ENCODE results near the gene ATP6V1B1. TPM values are rescaled to one million over a fixed set of nuclear protein-coding genes. Genes with fewer than 3 reads are reported as not detected.

ATP6V1B1 gene
- total RNA-seq, 4 donors from 2014 or later = not detected

DNA sequence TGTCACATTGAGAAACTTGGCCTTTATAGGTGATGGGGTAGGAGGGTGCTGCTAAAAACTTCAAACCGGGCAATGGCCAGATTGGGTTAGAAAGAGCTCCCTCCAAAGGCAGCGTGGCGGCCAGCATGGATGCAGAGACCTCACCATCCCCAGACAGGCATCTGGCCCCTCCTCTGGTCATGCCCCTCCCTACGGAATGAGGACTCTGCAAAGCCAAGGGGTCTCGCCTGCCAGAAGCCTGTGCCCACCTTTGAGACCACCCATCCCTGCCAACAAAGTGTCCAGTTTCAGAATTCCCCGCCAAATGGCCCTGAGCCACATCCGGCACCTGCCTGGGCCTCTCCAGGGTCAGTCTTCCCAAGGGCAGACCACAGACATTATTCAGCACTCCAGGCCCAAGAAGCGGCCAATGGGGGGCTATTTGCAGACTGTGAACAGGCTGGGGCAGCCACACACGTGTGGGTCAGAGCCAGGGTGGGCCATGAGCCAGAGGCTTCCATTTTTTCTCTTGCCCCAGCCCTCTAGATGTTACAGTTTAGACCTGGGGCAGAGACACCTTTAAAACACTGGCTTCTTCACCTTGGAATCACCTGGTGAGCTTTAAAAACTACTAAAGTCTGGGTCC is 4.2 kb upstream of the ATP6V1B1 start:
- 66 to 69% methylated on average over 6 to 9 of the region's 9 CpGs for WGBS, 2 donors
- Histone ChIP-seq H3K9me3 (no peaks in the 10 kb centered on the region), H3K36me3 (no peaks in the 10 kb centered on the region), H3K4me1 (no peaks in the 10 kb centered on the region), H3K27me3 (no peaks in the 10 kb centered on the region), H3K4me3 (replicated peaks in 1 of 3) (no peak overlapping the region), H3K27ac (no peak overlapping the region)
- TF ChIP-seq POLR2A (IDR thresholded peaks at IDR 0.05) = no peak
- intact Hi-C loops (cut with DNase I) = no loop called here
- no peak for DNase-seq

- DNase-seq = no peak
- 90 to 93% methylated on average over 16 to 21 of the region's 21 CpGs for WGBS, 2 donors
- H3K4me3 ChIP-seq (replicated peaks in 1 of 3) = no peak overlapping the region
- no peaks in the 10 kb centered on the region for H3K36me3 ChIP-seq
- H3K27me3 ChIP-seq = no peaks in the 10 kb centered on the region
- H3K27ac ChIP-seq = no peak overlapping the region
- H3K9me3 ChIP-seq = no peaks in the 10 kb centered on the region
- TF ChIP-seq POLR2A (IDR thresholded peaks at IDR 0.05) (no peak), CTCF (IDR thresholded peaks at IDR 0.05) (no peak)
- intact Hi-C loops (cut with DNase I) = no loop called here
- no peaks in the 10 kb centered on the region for H3K4me1 ChIP-seq
Measured at GRCh38 chr2:70932631-70933230, 3.0 kb upstream of the ATP6V1B1 start.

DNA sequence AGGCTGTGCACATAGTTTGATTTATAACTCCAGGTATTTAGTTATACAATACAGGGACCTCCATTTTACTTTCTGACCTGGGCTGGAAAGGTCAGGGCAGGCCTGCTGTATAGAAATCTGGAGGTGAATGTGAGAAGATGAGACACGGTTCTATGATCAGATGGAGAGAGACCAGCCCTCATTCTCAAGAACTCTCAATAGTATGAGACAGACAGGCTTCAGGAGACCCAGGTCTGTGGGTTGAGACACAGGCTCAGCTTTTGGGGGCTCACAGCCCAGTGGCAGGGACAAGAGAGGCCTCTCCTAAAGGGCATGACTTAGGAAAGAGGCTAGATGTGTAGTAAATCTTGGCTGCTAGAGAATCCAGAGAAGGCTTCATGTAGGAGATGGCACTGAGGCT is 719 bp upstream of the ATP6V1B1 start:
- 89 to 93% methylated on average over 1 of the region's 1 CpG for WGBS, 2 donors
- H3K9me3 ChIP-seq = no peaks in the 10 kb centered on the region
- H3K27ac ChIP-seq = no peak overlapping the region
- DNase-seq = no peak
- H3K4me1 ChIP-seq = no peaks in the 10 kb centered on the region
- intact Hi-C loops (cut with DNase I) = no loop called here
- TF ChIP-seq POLR2A (IDR thresholded peaks at IDR 0.05) = no peak
- TF ChIP-seq CTCF (IDR thresholded peaks at IDR 0.05) = no peak
- H3K36me3 ChIP-seq = no peaks in the 10 kb centered on the region
- no peak overlapping the region for H3K4me3 ChIP-seq (replicated peaks in 1 of 3)
- H3K27me3 ChIP-seq = no peaks in the 10 kb centered on the region

- Histone ChIP-seq H3K27ac (no peak overlapping the region), H3K27me3 (no peaks in the 10 kb centered on the region), H3K4me3 (replicated peaks in 1 of 3) (no peak overlapping the region), H3K36me3 (no peaks in the 10 kb centered on the region), H3K4me1 (no peaks in the 10 kb centered on the region), H3K9me3 (no peaks in the 10 kb centered on the region)
- intact Hi-C loops (cut with DNase I) = no loop called here
- 53 to 73% methylated on average over 8 to 9 of the region's 10 CpGs for WGBS, 2 donors
- no peak for DNase-seq
- TF ChIP-seq CTCF (IDR thresholded peaks at IDR 0.05) (no peak), POLR2A (IDR thresholded peaks at IDR 0.05) (no peak)
Measured at GRCh38 chr2:70936165-70936978, 672 bp downstream of the ATP6V1B1 start.

DNA sequence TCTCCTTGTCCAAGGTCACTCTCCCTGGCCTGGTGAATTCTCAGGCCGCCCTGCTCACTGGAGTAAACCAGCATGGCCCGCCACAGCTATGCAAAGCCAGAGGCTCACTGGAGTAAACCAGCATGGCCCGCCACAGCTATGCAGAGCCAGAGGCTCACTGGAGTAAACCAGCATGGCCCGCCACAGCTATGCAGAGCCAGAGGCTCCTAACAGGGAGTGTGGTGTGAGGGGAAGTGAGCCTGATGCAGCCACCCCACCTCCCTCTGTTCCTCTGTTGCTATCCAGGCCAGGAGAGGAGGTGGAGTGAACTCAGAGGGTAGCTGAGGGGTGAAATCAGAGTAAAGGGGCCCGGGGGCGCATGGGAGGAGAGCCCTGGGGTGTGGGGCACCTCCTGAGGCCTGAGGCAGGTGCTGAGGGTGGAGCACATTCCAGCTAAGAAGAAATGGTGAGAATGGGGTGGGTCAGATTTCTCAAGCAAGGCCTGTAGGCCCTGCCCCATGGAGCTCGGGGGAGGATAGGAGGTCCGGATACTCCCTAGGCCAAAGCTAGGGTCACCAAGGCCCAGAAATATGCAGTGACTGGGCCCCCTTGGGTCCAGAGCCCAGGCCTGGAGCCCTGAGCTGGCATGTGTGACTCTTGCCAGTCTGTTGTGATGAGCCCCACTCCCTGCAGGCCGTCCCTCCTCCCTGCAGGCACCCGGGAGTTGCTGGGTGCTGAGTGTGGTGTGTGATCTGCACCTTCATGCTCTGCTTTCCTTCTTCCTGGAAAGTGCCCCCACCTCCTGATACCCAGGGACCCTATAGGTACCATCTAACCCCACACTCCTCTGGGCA is 1.5 kb downstream of the ATP6V1B1 start:
- Histone ChIP-seq H3K4me3 (replicated peaks in 1 of 3) (no peak overlapping the region), H3K27ac (no peak overlapping the region), H3K27me3 (no peaks in the 10 kb centered on the region), H3K9me3 (no peaks in the 10 kb centered on the region), H3K4me1 (no peaks in the 10 kb centered on the region), H3K36me3 (no peaks in the 10 kb centered on the region)
- 80 to 90% methylated on average over 8 to 9 of the region's 10 CpGs for WGBS, 2 donors
- intact Hi-C loops (cut with DNase I) = no loop called here
- DNase-seq = no peak
- TF ChIP-seq POLR2A (IDR thresholded peaks at IDR 0.05) (no peak), CTCF (IDR thresholded peaks at IDR 0.05) (no peak)
